ENCODE results near the gene CCL3.

CCL3 gene

GRCh38 chr17:36070427-36070826, 19.5 kb downstream of the CCL3 start:
- no peaks in the 10 kb centered on the region for H3K9me3 ChIP-seq (ENCODE audit: insufficient read depth, low read depth, low read length)
- no peaks in the 10 kb centered on the region for H3K4me1 ChIP-seq (ENCODE audit: insufficient read depth, low read length, poor library complexity, severe bottlenecking)
- H3K4me2 ChIP-seq (ENCODE audit: low read depth, low read length, poor library complexity, severe bottlenecking), result no peak overlapping the region
- no peak overlapping the region for H3K4me3 ChIP-seq (ENCODE audit: low read length, poor library complexity, severe bottlenecking)
- H3K27me3 ChIP-seq (ENCODE audit: insufficient read depth, low read length, poor library complexity, severe bottlenecking), result no peaks in the 10 kb centered on the region
- no peak overlapping the region for H2AFZ ChIP-seq (ENCODE audit: low read length)
- no peaks in the 10 kb centered on the region for H3K36me3 ChIP-seq (ENCODE audit: insufficient read depth, low read length)
- no peak for TF ChIP-seq EZH2phosphoT487 (IDR thresholded peaks at IDR 0.05; ENCODE audit: borderline replicate concordance)
- TF ChIP-seq CTCF (conservative IDR thresholded peaks at IDR 0.05; ENCODE audit: low read length), result no peak
- H4K20me1 ChIP-seq (ENCODE audit: insufficient read depth, low read length, poor library complexity, severe bottlenecking), result no peaks in the 10 kb centered on the region
- H3K9me2 ChIP-seq (replicated peaks; ENCODE audit: low read depth, low read length), result no peaks in the 10 kb centered on the region
- no peaks in the 10 kb centered on the region for H3F3A ChIP-seq (ENCODE audit: low read depth)
- no peaks in the 10 kb centered on the region for H3K79me2 ChIP-seq (ENCODE audit: insufficient read depth, low read length)
- no peak overlapping the region for H3K9ac ChIP-seq (ENCODE audit: low read depth, low read length, poor library complexity, severe bottlenecking)

- TF ChIP-seq EZH2phosphoT487 (IDR thresholded peaks at IDR 0.05; ENCODE audit: borderline replicate concordance) (no peak), CTCF (conservative IDR thresholded peaks at IDR 0.05; ENCODE audit: low read length) (no peak)
- H3K36me3 ChIP-seq (ENCODE audit: insufficient read depth, low read length), result no peaks in the 10 kb centered on the region
These were observed 20.8 kb downstream of the CCL3 start for GRCh38 chr17:36069136-36069535.

GRCh38 chr17:36068524-36068923, 21.4 kb downstream of the CCL3 start:
- Histone ChIP-seq H3K4me3 (ENCODE audit: low read length, poor library complexity, severe bottlenecking) (no peak overlapping the region), H3K9me2 (replicated peaks; ENCODE audit: low read depth, low read length) (no peaks in the 10 kb centered on the region), H3K79me2 (ENCODE audit: insufficient read depth, low read length) (no peaks in the 10 kb centered on the region), H3K36me3 (ENCODE audit: insufficient read depth, low read length) (no peaks in the 10 kb centered on the region), H3K4me2 (ENCODE audit: low read depth, low read length, poor library complexity, severe bottlenecking) (no peak overlapping the region), H3K4me1 (ENCODE audit: insufficient read depth, low read length, poor library complexity, severe bottlenecking) (no peaks in the 10 kb centered on the region), H3F3A (ENCODE audit: low read depth) (no peaks in the 10 kb centered on the region), H3K27me3 (ENCODE audit: insufficient read depth, low read length, poor library complexity, severe bottlenecking) (no peaks in the 10 kb centered on the region), H2AFZ (ENCODE audit: low read length) (no peak overlapping the region), H3K9me3 (ENCODE audit: insufficient read depth, low read depth, low read length) (no peaks in the 10 kb centered on the region), H4K20me1 (ENCODE audit: insufficient read depth, low read length, poor library complexity, severe bottlenecking) (no peaks in the 10 kb centered on the region), H3K9ac (ENCODE audit: low read depth, low read length, poor library complexity, severe bottlenecking) (no peak overlapping the region)
- no peak for TF ChIP-seq CTCF (conservative IDR thresholded peaks at IDR 0.05; ENCODE audit: low read length)

More at GRCh38 chr17:36069136-36069535, 20.8 kb downstream of the CCL3 start:
- Histone ChIP-seq H3K9me3 (ENCODE audit: insufficient read depth, low read depth, low read length) (no peaks in the 10 kb centered on the region), H3K4me1 (ENCODE audit: insufficient read depth, low read length, poor library complexity, severe bottlenecking) (no peaks in the 10 kb centered on the region), H3K9ac (ENCODE audit: low read depth, low read length, poor library complexity, severe bottlenecking) (no peak overlapping the region), H3K79me2 (ENCODE audit: insufficient read depth, low read length) (no peaks in the 10 kb centered on the region), H3K9me2 (replicated peaks; ENCODE audit: low read depth, low read length) (no peaks in the 10 kb centered on the region), H3K27me3 (ENCODE audit: insufficient read depth, low read length, poor library complexity, severe bottlenecking) (no peaks in the 10 kb centered on the region), H2AFZ (ENCODE audit: low read length) (no peak overlapping the region), H3F3A (ENCODE audit: low read depth) (no peaks in the 10 kb centered on the region), H4K20me1 (ENCODE audit: insufficient read depth, low read length, poor library complexity, severe bottlenecking) (no peaks in the 10 kb centered on the region), H3K4me3 (ENCODE audit: low read length, poor library complexity, severe bottlenecking) (no peak overlapping the region), H3K4me2 (ENCODE audit: low read depth, low read length, poor library complexity, severe bottlenecking) (no peak overlapping the region)

Measured in Loucy (cell line).